Aorta (tissue), 4 donors: ENCODE data around the gene ATXN2L. TPM values are rescaled to one million over a fixed set of nuclear protein-coding genes. Genes with fewer than 3 reads are reported as not detected.

ENCODE experiments used
- microRNA-seq, 2 donors: library from miRNA; unstranded; fragments of <30 nt; microRNA quantifications; one replicate each; pipeline ENCODE4 v1.2.0, GENCODE V29; 2020
- polyA plus RNA-seq, 2 donors: library from polyadenylated mRNA; stranded (reverse); fragments of 200-250 nt; gene quantifications; one replicate each; pipeline ENCODE4 v1.2.3, GENCODE V29; 2013
- total RNA-seq, 2 donors: library from RNA; stranded (reverse); fragmentation: NEBNext Ultra II Directional; extraction: Animal tissue kit (Norgen Biotek cat#: 25700); gene quantifications; one replicate each; pipeline ENCODE4 v1.2.1, GENCODE V29; 2021
- donor health status: healthy with polysubstance abuse.
- donor health status: Bipolar disorder and iron deficiency.
- donor health status: DM: no; HTN: no; CAD: no.
- donor health status: DM: yes; HTN: yes; CAD: no.

The ATXN2L gene
- total and polyA plus RNA-seq, 4 donors = 22.4 to 124 (median 76.3) TPM

Small RNA genes lying within 50 kb of the gene (microRNA-seq; reads per million reads assigned to microRNA genes)
- gene MIR4721 = 0 reads per million in 2 donors

Other genes with a start within 250 kb of the ATXN2L start
- gene SULT1A2, start 225.9 kb upstream of the ATXN2L start, total RNA-seq = 1 to 10 TPM in 1 of 2 donors, under 1 TPM in 1; 0.81 to 1.8 TPM
- 1 to 10 TPM in 1 of 2 donors, not detected in 1; 9.8 TPM for gene SULT1A2, start 225.9 kb upstream of the ATXN2L start, polyA plus RNA-seq
- 10 to 100 TPM in 1 of 2 donors, 1 to 10 TPM in 1; 6.7 to 29.8 TPM for gene SULT1A1, start 213.0 kb upstream of the ATXN2L start, total RNA-seq
- 10 to 100 TPM in 1 of 2 donors, 1 to 10 TPM in 1; 5.0 to 43.8 TPM for gene SULT1A1, start 213.0 kb upstream of the ATXN2L start, polyA plus RNA-seq
- gene NPIPB8, start 184.9 kb upstream of the ATXN2L start, total RNA-seq = 1 to 10 TPM; 2.6 to 8.6 TPM
- gene NPIPB8, start 184.9 kb upstream of the ATXN2L start, polyA plus RNA-seq = not detected
- 100 to 1,000 TPM; 338 to 374 TPM for gene EIF3C, start 111.5 kb upstream of the ATXN2L start, total RNA-seq
- gene EIF3C, start 111.5 kb upstream of the ATXN2L start, polyA plus RNA-seq = 100 to 1,000 TPM; 246 to 547 TPM
- 1 to 10 TPM; 2.8 to 4.1 TPM for gene NPIPB9, start 71.2 kb upstream of the ATXN2L start, total RNA-seq
- under 1 TPM in 1 of 2 donors, not detected in 1; 0.18 TPM for gene NPIPB9, start 71.2 kb upstream of the ATXN2L start, polyA plus RNA-seq
- 10 to 100 TPM; 71.2 to 71.5 TPM for gene TUFM, start 23.3 kb downstream of the ATXN2L start, total RNA-seq
- 100 to 1,000 TPM in 1 of 2 donors, 10 to 100 TPM in 1; 67.2 to 154 TPM for gene TUFM, start 23.3 kb downstream of the ATXN2L start, polyA plus RNA-seq
- gene SH2B1, start 40.8 kb downstream of the ATXN2L start, total RNA-seq = 10 to 100 TPM; 35.5 to 64.2 TPM
- 10 to 100 TPM; 21.2 to 70.1 TPM for gene SH2B1, start 40.8 kb downstream of the ATXN2L start, polyA plus RNA-seq
- gene ATP2A1, start 55.5 kb downstream of the ATXN2L start, total RNA-seq = under 1 TPM; 0.36 to 0.97 TPM
- under 1 TPM; 0.38 to 0.49 TPM for gene ATP2A1, start 55.5 kb downstream of the ATXN2L start, polyA plus RNA-seq
- gene RABEP2, start 102.2 kb downstream of the ATXN2L start, total RNA-seq = 10 to 100 TPM; 11.5 to 18.8 TPM
- gene RABEP2, start 102.2 kb downstream of the ATXN2L start, polyA plus RNA-seq = 10 to 100 TPM; 18.3 to 30.0 TPM
- gene CD19, start 109.0 kb downstream of the ATXN2L start, total RNA-seq = under 1 TPM; 0.63 to 0.71 TPM
- under 1 TPM in 1 of 2 donors, not detected in 1; 0.10 TPM for gene CD19, start 109.0 kb downstream of the ATXN2L start, polyA plus RNA-seq
- gene NFATC2IP, start 127.9 kb downstream of the ATXN2L start, total RNA-seq = 10 to 100 TPM; 21.5 to 38.5 TPM
- gene NFATC2IP, start 127.9 kb downstream of the ATXN2L start, polyA plus RNA-seq = 10 to 100 TPM in 1 of 2 donors, 1 to 10 TPM in 1; 6.9 to 37.7 TPM
- 10 to 100 TPM; 20.9 to 25.1 TPM for gene SPNS1, start 151.8 kb downstream of the ATXN2L start, total RNA-seq
- 100 to 1,000 TPM in 1 of 2 donors, 10 to 100 TPM in 1; 11.8 to 112 TPM for gene SPNS1, start 151.8 kb downstream of the ATXN2L start, polyA plus RNA-seq
- 10 to 100 TPM; 16.7 to 17.8 TPM for gene LAT, start 162.1 kb downstream of the ATXN2L start, total RNA-seq
- gene LAT, start 162.1 kb downstream of the ATXN2L start, polyA plus RNA-seq = 100 to 1,000 TPM in 1 of 2 donors, 1 to 10 TPM in 1; 9.0 to 155 TPM